Glutamatergic neuron (in vitro differentiated cells): ENCODE results near the gene NRXN3. TPM values are rescaled to one million over a fixed set of nuclear protein-coding genes. Genes with fewer than 3 reads are reported as not detected.

Source experiments
- DNase-seq: peaks from one replicate; pipeline ENCODE4 v3.0.0; 2022
- H3K27ac Mint-ChIP-seq: one replicate; pipeline ENCODE4 v1.8.0; 2020; ENCODE audit warnings: mild to moderate bottlenecking, mixed read lengths, inconsistent platforms; ENCODE audit not compliant: unreplicated experiment
- H3K27me3 Mint-ChIP-seq: one replicate; pipeline ENCODE4 v1.8.0; 2020; ENCODE audit warnings: mild to moderate bottlenecking, moderate library complexity, mixed read lengths, inconsistent platforms; ENCODE audit not compliant: unreplicated experiment
- H3K36me3 Mint-ChIP-seq: one replicate; pipeline ENCODE4 v1.8.0; 2020; ENCODE audit warnings: mild to moderate bottlenecking, mixed read lengths, inconsistent platforms; ENCODE audit not compliant: unreplicated experiment
- H3K4me1 Mint-ChIP-seq: one replicate; pipeline ENCODE4 v1.8.0; 2020; ENCODE audit warnings: mild to moderate bottlenecking, low read depth, mixed read lengths, inconsistent platforms; ENCODE audit not compliant: unreplicated experiment
- H3K4me3 Mint-ChIP-seq: one replicate; pipeline ENCODE4 v1.8.0; 2020; ENCODE audit warnings: mild to moderate bottlenecking, mixed read lengths, inconsistent platforms; ENCODE audit not compliant: unreplicated experiment
- H3K9me3 Mint-ChIP-seq: one replicate; pipeline ENCODE4 v1.8.0; 2020; ENCODE audit warnings: mild to moderate bottlenecking, moderate library complexity, mixed read lengths, inconsistent platforms; ENCODE audit not compliant: unreplicated experiment
- CTCF ChIP-seq: fragments of 200-600 bp; sonication (generic); IDR thresholded peaks from one replicate; pipeline ENCODE4 v1.5.0; 2021; ENCODE audit not compliant: partially characterized antibody, unreplicated experiment
- total RNA-seq: library from RNA; stranded (reverse); fragmentation: NEBNext Ultra II Directional; extraction: Animal tissue kit (Norgen Biotek cat#: 25700); gene quantifications from one replicate; pipeline ENCODE4 v1.2.1, GENCODE V29; 2021; ENCODE audit not compliant: unreplicated experiment

NRXN3 gene
- total RNA-seq, 1 donor from 2014 or later = 1.2 TPM

GRCh38 chr14:79548836-79549235, 1378.7 kb downstream of the NRXN3 start:
- TF ChIP-seq CTCF = no peak
- no peaks in the 10 kb centered on the region for H3K9me3 Mint-ChIP-seq
- H3K27ac Mint-ChIP-seq = no peak overlapping the region
- H3K36me3 Mint-ChIP-seq = peaks cover 6% of the 10 kb centered on the region
- peaks cover 13% of the 10 kb centered on the region for H3K4me1 Mint-ChIP-seq
- no peaks in the 10 kb centered on the region for H3K27me3 Mint-ChIP-seq
- no peak overlapping the region for H3K4me3 Mint-ChIP-seq
- no peak for DNase-seq

- TF ChIP-seq CTCF = no peak
- Mint-ChIP-seq H3K27me3 (no peaks in the 10 kb centered on the region), H3K4me1 (peaks cover 13% of the 10 kb centered on the region), H3K9me3 (no peaks in the 10 kb centered on the region), H3K27ac (no peak overlapping the region), H3K36me3 (peaks cover 6% of the 10 kb centered on the region), H3K4me3 (no peak overlapping the region)
- no peak for DNase-seq
These were observed 1379.3 kb downstream of the NRXN3 start for GRCh38 chr14:79549515-79549914.

- peaks cover 13% of the 10 kb centered on the region for H3K4me1 Mint-ChIP-seq
- H3K36me3 Mint-ChIP-seq = peaks cover 6% of the 10 kb centered on the region
- no peaks in the 10 kb centered on the region for H3K27me3 Mint-ChIP-seq
- no peak for TF ChIP-seq CTCF
- H3K4me3 Mint-ChIP-seq = no peak overlapping the region
- no peaks in the 10 kb centered on the region for H3K9me3 Mint-ChIP-seq
- no peak for DNase-seq
- no peak overlapping the region for H3K27ac Mint-ChIP-seq
These were observed 1381.3 kb downstream of the NRXN3 start for GRCh38 chr14:79551523-79551922.

- H3K27ac Mint-ChIP-seq = no peak overlapping the region
- H3K36me3 Mint-ChIP-seq = peaks cover under 1% of the 10 kb centered on the region
- H3K4me3 Mint-ChIP-seq = no peak overlapping the region
- no peak for DNase-seq
- TF ChIP-seq CTCF = no peak
- no peaks in the 10 kb centered on the region for H3K9me3 Mint-ChIP-seq
- peaks cover 13% of the 10 kb centered on the region for H3K4me1 Mint-ChIP-seq
- no peaks in the 10 kb centered on the region for H3K27me3 Mint-ChIP-seq
These were observed 1382.6 kb downstream of the NRXN3 start for GRCh38 chr14:79552778-79553177.

- Mint-ChIP-seq H3K9me3 (no peaks in the 10 kb centered on the region), H3K4me3 (no peak overlapping the region), H3K27ac (no peak overlapping the region), H3K36me3 (peaks cover 5% of the 10 kb centered on the region), H3K4me1 (peaks cover 11% of the 10 kb centered on the region), H3K27me3 (no peaks in the 10 kb centered on the region)
- TF ChIP-seq CTCF = no peak
- no peak for DNase-seq
These were observed 1384.6 kb downstream of the NRXN3 start for GRCh38 chr14:79554816-79555215.
